ENCODE results near the gene CCNK.

CCNK gene

DNA sequence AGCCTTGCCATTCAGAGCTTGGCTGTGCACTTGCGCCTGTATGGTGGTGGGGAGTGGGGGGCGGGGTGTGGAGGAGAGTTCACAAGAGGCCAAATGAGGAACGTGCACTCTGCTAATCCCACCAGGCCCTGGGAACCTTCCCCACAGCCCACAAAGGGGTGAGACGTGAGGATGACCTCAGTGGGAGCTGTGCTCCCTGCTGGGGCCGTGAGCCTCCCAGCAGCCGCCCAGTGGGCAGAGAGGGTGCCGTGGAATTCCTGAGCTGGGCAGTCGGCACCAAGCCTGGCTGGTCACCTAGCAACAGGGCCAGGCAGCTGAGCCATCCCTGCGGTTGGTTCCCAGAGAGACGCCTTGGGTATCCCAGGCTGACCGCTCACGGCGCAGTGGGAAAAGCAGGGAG, 53.7 kb downstream of the CCNK start:
- in situ Hi-C loops (cut with MboI; ENCODE audit: low sequenced_read_pairs) = no loop called here
- DNase-seq (ENCODE audit: low spot score in 2 of 2) = no peak
- Histone ChIP-seq H3K27me3 (ENCODE audit: low read depth) (no peaks in the 10 kb centered on the region), H3K4me1 (no peaks in the 10 kb centered on the region), H3K9me3 (no peaks in the 10 kb centered on the region), H3K4me3 (no peak overlapping the region), H3K36me3 (replicated peaks) (no peaks in the 10 kb centered on the region)

DNA sequence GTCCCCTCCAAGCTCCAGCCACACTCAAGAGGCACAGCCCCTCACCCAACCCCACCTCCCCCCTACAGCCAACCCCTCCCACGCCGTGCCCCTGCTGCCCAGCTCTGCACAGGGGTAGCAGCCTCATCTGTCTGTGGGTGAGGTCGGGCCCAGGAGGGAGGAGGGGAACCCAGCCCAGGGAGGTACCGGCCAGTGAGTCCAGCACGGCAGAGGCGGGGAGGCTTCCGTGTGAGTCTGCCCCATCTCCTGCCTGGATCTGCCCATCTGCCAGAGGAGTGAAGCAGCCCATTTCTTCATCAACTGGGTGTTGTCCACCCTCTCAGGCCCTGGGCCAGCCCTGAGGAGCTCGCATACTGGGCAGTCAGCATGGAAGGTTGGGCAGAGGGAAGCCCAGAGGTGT, 54.2 kb downstream of the CCNK start:
- no peaks in the 10 kb centered on the region for H3K9me3 ChIP-seq
- in situ Hi-C loops (cut with MboI; ENCODE audit: low sequenced_read_pairs) = no loop called here
- no peaks in the 10 kb centered on the region for H3K27me3 ChIP-seq (ENCODE audit: low read depth)
- no peak for DNase-seq (ENCODE audit: low spot score in 2 of 2)
- no peak overlapping the region for H3K4me3 ChIP-seq
- H3K4me1 ChIP-seq = no peaks in the 10 kb centered on the region
- no peaks in the 10 kb centered on the region for H3K36me3 ChIP-seq (replicated peaks)

- Histone ChIP-seq H3K4me3 (no peak overlapping the region), H3K4me1 (no peaks in the 10 kb centered on the region), H3K27me3 (ENCODE audit: low read depth) (no peaks in the 10 kb centered on the region), H3K9me3 (no peaks in the 10 kb centered on the region), H3K36me3 (replicated peaks) (no peaks in the 10 kb centered on the region)
- in situ Hi-C loops (cut with MboI; ENCODE audit: low sequenced_read_pairs) = no loop called here
- no peak for DNase-seq (ENCODE audit: low spot score in 2 of 2)
Observed at GRCh38 chr14:99535908-99536778, 54.9 kb downstream of the CCNK start.

- no peak overlapping the region for H3K4me3 ChIP-seq
- no peaks in the 10 kb centered on the region for H3K4me1 ChIP-seq
- no peaks in the 10 kb centered on the region for H3K9me3 ChIP-seq
- H3K27me3 ChIP-seq (ENCODE audit: low read depth) = no peaks in the 10 kb centered on the region
- in situ Hi-C loops (cut with MboI; ENCODE audit: low sequenced_read_pairs) = no loop called here
- H3K36me3 ChIP-seq (replicated peaks) = no peaks in the 10 kb centered on the region
- DNase-seq (ENCODE audit: low spot score in 2 of 2) = no peak
Observed at GRCh38 chr14:99537399-99537798, 56.2 kb downstream of the CCNK start.

DNA sequence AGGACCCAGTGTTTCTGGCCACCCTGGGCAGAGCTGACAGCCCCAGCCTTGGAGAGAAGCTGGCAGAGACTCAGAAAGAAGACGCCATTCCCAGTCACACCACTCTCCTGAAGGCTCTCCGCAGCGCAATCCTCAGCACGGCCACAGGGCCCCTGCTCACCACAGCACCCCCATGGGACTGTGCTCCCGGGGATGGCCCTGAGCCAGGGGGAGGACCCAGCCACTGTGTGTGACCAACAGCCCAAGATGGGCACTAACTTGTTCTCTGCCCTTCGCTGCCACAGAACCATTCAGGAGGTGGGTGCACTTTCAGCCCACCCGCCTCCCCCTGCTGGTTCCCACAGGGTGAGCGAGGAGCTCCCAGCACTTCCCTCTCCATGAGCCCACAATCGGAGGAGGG, 57.1 kb downstream of the CCNK start:
- in situ Hi-C loops (cut with MboI; ENCODE audit: low sequenced_read_pairs) = no loop called here
- H3K4me3 ChIP-seq = no peak overlapping the region
- no peak for DNase-seq (ENCODE audit: low spot score in 2 of 2)
- H3K27me3 ChIP-seq (ENCODE audit: low read depth) = no peaks in the 10 kb centered on the region
- no peaks in the 10 kb centered on the region for H3K9me3 ChIP-seq
- no peaks in the 10 kb centered on the region for H3K36me3 ChIP-seq (replicated peaks)
- no peaks in the 10 kb centered on the region for H3K4me1 ChIP-seq

GRCh38 chr14:99538733-99539132, 57.5 kb downstream of the CCNK start:
- no peaks in the 10 kb centered on the region for H3K4me1 ChIP-seq
- H3K9me3 ChIP-seq = no peaks in the 10 kb centered on the region
- H3K27me3 ChIP-seq (ENCODE audit: low read depth) = no peaks in the 10 kb centered on the region
- in situ Hi-C loops (cut with MboI; ENCODE audit: low sequenced_read_pairs) = no loop called here
- no peak overlapping the region for H3K4me3 ChIP-seq
- no peak for DNase-seq (ENCODE audit: low spot score in 2 of 2)
- H3K36me3 ChIP-seq (replicated peaks) = no peaks in the 10 kb centered on the region

DNA sequence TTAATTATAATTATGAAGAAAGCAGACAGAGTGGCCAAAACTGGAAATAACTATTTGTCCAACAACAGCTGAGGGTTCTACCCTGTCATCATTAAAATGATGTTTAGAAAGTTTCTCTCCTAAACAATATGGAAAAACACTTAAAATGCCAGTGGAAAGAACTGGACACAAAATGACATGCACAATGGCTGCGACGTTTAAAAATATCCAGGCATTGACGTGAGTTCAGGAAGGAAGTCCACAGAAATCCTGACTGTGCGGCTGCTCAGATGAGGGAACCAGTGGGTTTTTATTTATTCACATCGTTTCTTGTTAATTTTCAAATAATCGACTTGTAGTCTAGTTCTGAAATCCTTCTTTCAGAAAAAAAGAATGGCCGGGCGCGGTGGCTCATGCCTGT, 58.3 kb downstream of the CCNK start:
- Histone ChIP-seq H3K27me3 (ENCODE audit: low read depth) (no peaks in the 10 kb centered on the region), H3K4me1 (no peaks in the 10 kb centered on the region), H3K9me3 (no peaks in the 10 kb centered on the region), H3K4me3 (no peak overlapping the region), H3K36me3 (replicated peaks) (no peaks in the 10 kb centered on the region)
- DNase-seq (ENCODE audit: low spot score in 2 of 2) = no peak
- in situ Hi-C loops (cut with MboI; ENCODE audit: low sequenced_read_pairs) = no loop called here

GRCh38 chr14:99540196-99541032, 59.2 kb downstream of the CCNK start:
- no peaks in the 10 kb centered on the region for H3K9me3 ChIP-seq
- H3K27me3 ChIP-seq (ENCODE audit: low read depth) = no peaks in the 10 kb centered on the region
- H3K36me3 ChIP-seq (replicated peaks) = no peaks in the 10 kb centered on the region
- in situ Hi-C loops (cut with MboI; ENCODE audit: low sequenced_read_pairs) = no loop called here
- no peak for DNase-seq (ENCODE audit: low spot score in 2 of 2)
- no peak overlapping the region for H3K4me3 ChIP-seq
- no peaks in the 10 kb centered on the region for H3K4me1 ChIP-seq

DNA sequence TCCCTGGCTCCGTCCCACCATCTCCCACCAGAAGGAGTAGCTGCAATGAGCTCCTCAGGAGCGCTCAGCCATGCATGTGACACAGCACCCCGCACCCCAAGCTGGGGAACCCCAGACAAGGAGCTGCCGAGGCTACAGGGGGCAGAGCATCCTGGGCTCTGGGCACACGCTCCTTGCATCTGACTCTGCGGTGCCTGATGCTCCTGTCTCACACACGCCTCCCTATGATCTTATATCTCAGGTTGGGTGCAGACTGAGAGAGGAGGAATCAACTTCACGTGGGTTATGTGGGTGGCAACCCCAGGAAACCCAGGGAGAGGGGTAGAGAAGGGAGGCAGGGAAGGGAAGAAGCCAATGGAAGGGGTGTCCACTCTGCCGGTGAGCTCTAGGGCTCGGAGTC, 60.0 kb downstream of the CCNK start:
- no peaks in the 10 kb centered on the region for H3K4me1 ChIP-seq
- no peaks in the 10 kb centered on the region for H3K27me3 ChIP-seq (ENCODE audit: low read depth)
- no peaks in the 10 kb centered on the region for H3K9me3 ChIP-seq
- DNase-seq (ENCODE audit: low spot score in 2 of 2) = no peak
- in situ Hi-C loops (cut with MboI; ENCODE audit: low sequenced_read_pairs) = no loop called here
- H3K4me3 ChIP-seq = no peak overlapping the region
- H3K36me3 ChIP-seq (replicated peaks) = no peaks in the 10 kb centered on the region

GRCh38 chr14:99541677-99542470, 60.7 kb downstream of the CCNK start:
- in situ Hi-C loops (cut with MboI; ENCODE audit: low sequenced_read_pairs) = no loop called here
- Histone ChIP-seq H3K9me3 (no peaks in the 10 kb centered on the region), H3K4me3 (no peak overlapping the region), H3K27me3 (ENCODE audit: low read depth) (no peaks in the 10 kb centered on the region), H3K36me3 (replicated peaks) (no peaks in the 10 kb centered on the region), H3K4me1 (no peaks in the 10 kb centered on the region)
- DNase-seq (ENCODE audit: low spot score in 2 of 2) = no peak

DNA sequence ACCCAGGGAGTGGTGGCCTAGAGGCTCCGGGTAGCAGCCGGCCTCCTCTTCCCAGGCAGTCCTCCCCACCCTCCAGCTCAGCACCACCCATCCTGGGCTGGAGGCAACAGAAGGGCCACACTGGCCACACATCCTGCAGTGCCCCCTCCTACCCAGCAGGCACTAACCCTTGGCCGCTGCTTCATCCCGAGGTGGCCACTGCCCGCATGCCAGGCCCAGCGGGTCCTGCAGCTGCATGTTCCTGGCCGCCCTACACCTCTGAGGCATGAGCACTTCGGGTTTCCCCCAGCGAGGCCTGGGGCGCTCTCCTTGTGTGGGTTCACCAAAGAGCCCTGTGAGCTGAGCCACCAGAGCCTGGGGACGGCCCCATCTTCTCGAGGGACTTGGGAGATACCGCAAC, 61.4 kb downstream of the CCNK start:
- H3K4me1 ChIP-seq = no peaks in the 10 kb centered on the region
- H3K4me3 ChIP-seq = no peak overlapping the region
- no peaks in the 10 kb centered on the region for H3K27me3 ChIP-seq (ENCODE audit: low read depth)
- no peaks in the 10 kb centered on the region for H3K36me3 ChIP-seq (replicated peaks)
- no peaks in the 10 kb centered on the region for H3K9me3 ChIP-seq
- in situ Hi-C loops (cut with MboI; ENCODE audit: low sequenced_read_pairs) = no loop called here
- DNase-seq (ENCODE audit: low spot score in 2 of 2) = no peak

- Histone ChIP-seq H3K36me3 (replicated peaks) (no peaks in the 10 kb centered on the region), H3K4me1 (no peaks in the 10 kb centered on the region), H3K4me3 (no peak overlapping the region), H3K27me3 (ENCODE audit: low read depth) (no peaks in the 10 kb centered on the region), H3K9me3 (no peaks in the 10 kb centered on the region)
- DNase-seq (ENCODE audit: low spot score in 2 of 2) = no peak
- in situ Hi-C loops (cut with MboI; ENCODE audit: low sequenced_read_pairs) = no loop called here
Observed at GRCh38 chr14:99543370-99543769, 62.2 kb downstream of the CCNK start.

DNA sequence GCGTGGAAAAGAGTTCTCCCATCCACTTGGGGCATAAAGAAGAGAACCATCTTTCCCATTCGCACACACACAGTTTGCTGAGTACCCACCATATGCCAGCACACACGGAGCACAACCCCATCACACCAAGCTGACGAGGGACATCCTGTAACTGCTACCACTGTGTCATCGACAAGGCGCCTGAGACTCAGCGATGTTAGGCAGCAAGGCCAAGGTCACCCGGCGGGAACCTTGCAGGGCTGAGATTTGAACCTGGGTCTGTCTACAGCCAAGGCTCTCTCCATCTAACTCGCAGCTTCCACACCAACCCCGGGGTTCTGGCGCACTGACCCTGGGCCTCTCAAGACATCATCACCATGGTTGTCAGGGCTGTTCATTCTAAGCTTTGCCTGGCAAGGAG, 62.8 kb downstream of the CCNK start:
- no peaks in the 10 kb centered on the region for H3K27me3 ChIP-seq (ENCODE audit: low read depth)
- in situ Hi-C loops (cut with MboI; ENCODE audit: low sequenced_read_pairs) = no loop called here
- H3K4me3 ChIP-seq = no peak overlapping the region
- no peaks in the 10 kb centered on the region for H3K9me3 ChIP-seq
- no peaks in the 10 kb centered on the region for H3K36me3 ChIP-seq (replicated peaks)
- no peaks in the 10 kb centered on the region for H3K4me1 ChIP-seq
- DNase-seq (ENCODE audit: low spot score in 2 of 2) = no peak

- H3K9me3 ChIP-seq = no peaks in the 10 kb centered on the region
- DNase-seq (ENCODE audit: low spot score in 2 of 2) = no peak
- in situ Hi-C loops (cut with MboI; ENCODE audit: low sequenced_read_pairs) = no loop called here
- H3K4me3 ChIP-seq = no peak overlapping the region
- no peaks in the 10 kb centered on the region for H3K4me1 ChIP-seq
- no peaks in the 10 kb centered on the region for H3K36me3 ChIP-seq (replicated peaks)
- no peaks in the 10 kb centered on the region for H3K27me3 ChIP-seq (ENCODE audit: low read depth)
Observed at GRCh38 chr14:99544991-99545390, 63.8 kb downstream of the CCNK start.

Measured in HAP-1 (cell line).